Mesenteric fat pad (tissue), 1 donor: ENCODE measurements around the gene PFKL. TPM values are rescaled to one million over a fixed set of nuclear protein-coding genes. Genes with fewer than 3 reads are reported as not detected.
A peak's percentile ranks its signal among the peaks of the same experiment; 100 is the strongest.
"Not testable (repeated sequence)": the region's sequence is repeated elsewhere in the genome, so short reads cannot be mapped to it uniquely, and the experiment has no call there.

Source experiments
- DNase-seq: peaks from one replicate; pipeline ENCODE4 v3.0.0-alpha.2; 2020; ENCODE audit warnings: low spot score
- total RNA-seq: library from RNA; stranded (reverse); fragmentation: NEBNext Ultra II Directional; extraction: Animal tissue kit (Norgen Biotek cat#: 25700); gene quantifications from one replicate; pipeline ENCODE4 v1.2.1, GENCODE V29; 2021
- donor health status: DM: yes; HTN: yes; CAD: no.

Gene PFKL
- total RNA-seq, 1 donor from 2014 or later = 113 TPM

GRCh38 chr21:44354775-44355771 lies 55.2 kb downstream of the PFKL start:
- no peak for DNase-seq

GRCh38 chr21:44356160-44356559 lies 56.3 kb downstream of the PFKL start:
- no peak for DNase-seq

GRCh38 chr21:44356636-44357035 lies 56.8 kb downstream of the PFKL start:
- DNase-seq = no peak

- DNase-seq = no peak
Measured at GRCh38 chr21:44357064-44357837, 57.4 kb downstream of the PFKL start.

DNA sequence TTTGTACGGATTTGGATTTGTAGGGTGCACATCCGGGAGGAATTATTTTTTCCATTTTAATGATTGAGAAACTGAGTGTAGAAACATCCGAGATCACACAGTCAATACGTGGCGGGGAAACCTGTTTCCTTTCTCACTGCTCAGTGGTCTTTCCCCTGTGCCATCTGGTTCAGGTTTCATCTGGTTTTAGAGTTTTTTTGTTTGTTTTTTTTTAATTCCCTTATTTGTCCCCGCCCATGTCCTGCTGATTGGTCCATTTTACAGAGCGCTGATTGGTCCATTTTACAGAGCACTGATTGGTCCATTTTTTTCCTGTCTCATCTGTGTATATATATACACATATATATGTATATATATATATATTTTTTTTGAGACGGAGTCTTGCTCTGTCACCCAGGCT lies 59.5 kb downstream of the PFKL start:
- DNase-seq = no peak

- DNase-seq = no peak
Measured at GRCh38 chr21:44360159-44360558, 60.3 kb downstream of the PFKL start.

GRCh38 chr21:44361903-44362302 lies 62.0 kb downstream of the PFKL start:
- not testable (repeated sequence) for DNase-seq

- DNase-seq = no peak
Measured at GRCh38 chr21:44363278-44363677, 63.4 kb downstream of the PFKL start.

DNA sequence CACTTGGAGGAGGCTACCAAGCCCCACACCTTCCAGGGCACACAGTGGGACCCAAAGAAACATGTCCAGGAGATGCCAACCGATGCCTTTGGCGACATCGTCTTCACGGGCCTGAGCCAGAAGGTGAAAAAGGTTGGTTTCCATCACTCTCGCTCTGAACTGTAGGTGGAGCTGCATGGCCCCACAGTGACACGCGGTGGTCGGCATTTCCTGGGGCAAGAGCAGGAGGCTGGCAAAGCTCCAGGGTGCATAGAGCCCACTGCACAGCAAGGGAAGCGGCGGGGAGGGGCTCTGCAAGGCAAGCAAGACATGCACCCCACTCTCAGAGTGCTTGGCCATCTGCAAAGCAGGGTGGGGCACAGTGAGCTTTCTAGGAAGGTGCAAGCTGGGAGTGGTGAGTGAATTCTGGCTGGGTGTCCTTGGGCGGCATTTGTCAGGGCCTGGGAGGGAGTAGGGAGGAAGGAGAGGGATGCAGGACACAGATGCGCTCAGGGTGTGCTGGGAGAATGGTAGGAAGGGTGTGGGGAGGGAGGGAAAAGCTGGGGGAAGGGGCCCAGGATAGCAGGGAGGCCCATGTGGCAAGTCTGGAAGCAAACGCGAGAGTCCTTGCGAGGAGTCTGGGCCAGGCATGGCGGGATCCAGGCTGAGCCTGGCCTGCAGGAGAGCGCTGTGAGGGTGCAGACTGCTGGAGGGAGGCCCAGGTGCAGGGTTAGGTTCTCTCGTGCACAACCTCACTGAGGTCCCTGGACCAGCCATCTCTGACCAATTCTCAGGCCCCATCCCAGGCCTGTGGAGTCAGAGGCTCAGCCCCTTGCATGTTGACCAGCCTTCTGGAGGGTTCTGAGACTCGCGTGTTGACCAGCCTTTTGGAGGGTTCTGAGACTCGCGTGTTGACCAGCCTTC lies 64.5 kb downstream of the PFKL start:
- DNase-seq = peak; percentile 80

- DNase-seq = peak; percentile 65
Measured at GRCh38 chr21:44365251-44365966, 65.6 kb downstream of the PFKL start.

- DNase-seq = peak; percentile 53
Measured at GRCh38 chr21:44365967-44366585, 66.2 kb downstream of the PFKL start.

- peak; percentile 67 for DNase-seq
Measured at GRCh38 chr21:44366586-44367211, 66.8 kb downstream of the PFKL start.

- DNase-seq = peak; percentile 86
Measured at GRCh38 chr21:44368711-44369446, 69.0 kb downstream of the PFKL start.

DNA sequence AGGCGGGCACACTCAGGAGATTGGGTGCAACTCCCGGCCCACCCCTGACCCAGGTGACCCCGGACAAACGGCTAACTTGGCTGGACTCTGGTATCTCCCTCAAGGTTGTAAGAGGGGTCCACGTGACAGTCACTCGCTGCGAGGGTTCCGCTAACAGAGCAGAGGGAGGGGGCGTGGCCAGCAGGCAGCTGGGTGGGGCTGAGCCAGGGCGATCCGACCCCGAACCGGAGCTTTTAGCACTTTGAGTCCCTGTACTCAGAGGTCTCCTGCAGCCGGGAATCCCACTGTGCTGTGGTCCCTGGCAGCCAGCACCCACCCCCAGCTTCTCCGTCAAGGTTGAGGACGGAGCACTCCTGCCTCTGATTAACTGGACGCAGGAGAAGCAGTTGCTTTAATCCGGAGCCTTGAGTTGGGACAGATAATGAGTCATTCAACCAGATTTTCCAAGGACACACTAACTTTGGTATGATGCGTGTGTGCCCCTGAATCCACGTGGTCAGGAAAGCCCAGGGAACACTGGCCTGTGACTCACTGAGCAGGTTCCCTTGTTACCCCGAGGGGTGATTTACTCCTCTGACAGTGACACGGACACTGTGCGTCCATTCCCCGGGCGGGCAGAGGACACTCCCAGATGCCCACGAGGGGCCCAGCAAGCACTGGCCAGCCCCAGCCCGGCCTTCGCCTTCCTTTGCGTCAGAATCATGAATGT lies 70.3 kb downstream of the PFKL start:
- DNase-seq = peak; percentile 81

DNA sequence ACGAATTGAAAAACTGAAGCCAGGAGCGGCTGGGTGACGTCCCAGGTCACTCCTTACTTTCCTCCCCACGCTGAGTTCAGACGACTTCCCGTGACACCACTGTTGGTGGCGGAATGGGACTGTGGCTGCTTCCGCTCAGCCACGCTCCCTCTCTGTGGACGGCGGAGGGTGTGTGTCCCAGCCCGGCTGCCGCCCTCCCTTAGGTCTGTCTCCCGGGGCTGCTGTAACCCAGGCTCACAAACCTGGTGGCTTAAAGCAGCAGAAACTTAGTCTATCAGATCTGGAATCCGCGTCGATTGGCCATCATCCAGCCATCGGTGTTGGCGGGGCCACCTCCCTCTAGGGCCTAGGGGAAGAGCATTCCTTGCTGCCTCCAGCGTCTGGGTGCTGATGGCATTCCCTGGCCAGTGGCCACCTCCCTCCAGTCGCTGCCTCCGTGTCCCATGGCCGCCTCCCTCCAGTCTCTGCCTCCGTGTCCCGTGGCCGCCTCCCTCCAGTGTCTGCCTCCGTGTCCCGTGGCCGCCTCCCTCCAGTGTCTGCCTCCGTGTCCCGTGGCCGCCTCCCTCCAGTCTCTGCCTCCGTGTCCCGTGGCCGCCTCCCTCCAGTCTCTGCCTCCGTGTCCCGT lies 71.0 kb downstream of the PFKL start:
- DNase-seq = peak; percentile 84

- DNase-seq = peak; percentile 59
Measured at GRCh38 chr21:44371596-44371995, 71.7 kb downstream of the PFKL start.

DNA sequence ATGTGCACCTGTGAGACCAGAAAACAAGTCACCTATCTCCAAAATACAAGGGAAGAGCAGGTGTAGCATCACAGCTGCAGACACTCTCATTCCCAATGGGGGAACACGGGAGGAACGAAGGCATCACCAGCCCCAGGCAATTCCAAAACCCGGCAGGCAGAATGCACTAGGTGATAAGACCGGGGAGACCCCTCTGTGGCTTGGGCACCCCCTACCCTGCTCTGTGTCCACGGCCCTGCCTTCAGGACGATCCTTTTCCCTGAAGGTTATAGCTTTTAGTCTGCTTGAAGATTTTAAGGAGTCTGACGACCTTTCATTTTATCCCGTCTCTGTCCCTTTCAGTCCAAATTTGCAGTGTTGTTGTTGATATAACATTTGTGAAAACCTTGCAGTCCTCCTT lies 72.8 kb downstream of the PFKL start:
- peak; percentile 65 for DNase-seq
